ACHN (cell line): Measurements from ENCODE around the gene PRKN.

Experiments used
- DNase-seq: peaks from one replicate; pipeline ENCODE4 v3.0.0-alpha.2; 2015
- in situ Hi-C: cut with HindIII; loops from 2 replicates; pipeline ENCODE4 v1.10.0; 2017; ENCODE audit warnings: low sequenced_read_pairs, low pct_ligation_motif_present, low pct_unique_long_range_greater_than_20kb

The PRKN gene

GRCh38 chr6:162092816-162093502 lies 634.6 kb downstream of the PRKN start:
- no peak for DNase-seq
- in situ Hi-C loops = no loop called here

- DNase-seq = peak; percentile 97
- in situ Hi-C loops = no loop called here
Observed at GRCh38 chr6:162090734-162091133, 636.8 kb downstream of the PRKN start.

GRCh38 chr6:162088091-162088490 lies 639.5 kb downstream of the PRKN start:
- in situ Hi-C loops = no loop called here
- no peak for DNase-seq

- in situ Hi-C loops = no loop called here
- DNase-seq = no peak
Observed at GRCh38 chr6:162085561-162085960, 642.0 kb downstream of the PRKN start.

GRCh38 chr6:162082520-162082919 lies 645.0 kb downstream of the PRKN start:
- in situ Hi-C loops = no loop called here
- no peak for DNase-seq

GRCh38 chr6:162078667-162079066 lies 648.9 kb downstream of the PRKN start:
- in situ Hi-C loops = no loop called here
- no peak for DNase-seq

GRCh38 chr6:162078126-162078525 lies 649.4 kb downstream of the PRKN start:
- in situ Hi-C loops = no loop called here
- no peak for DNase-seq

GRCh38 chr6:162076816-162077215 lies 650.8 kb downstream of the PRKN start:
- in situ Hi-C loops = no loop called here
- no peak for DNase-seq

- no peak for DNase-seq
- in situ Hi-C loops = no loop called here
Observed at GRCh38 chr6:162074641-162075275, 652.8 kb downstream of the PRKN start.

GRCh38 chr6:162070639-162071038 lies 656.9 kb downstream of the PRKN start:
- no peak for DNase-seq
- in situ Hi-C loops = no loop called here

GRCh38 chr6:162069995-162070394 lies 657.6 kb downstream of the PRKN start:
- in situ Hi-C loops = no loop called here
- no peak for DNase-seq

- no peak for DNase-seq
- in situ Hi-C loops = no loop called here
Observed at GRCh38 chr6:162068340-162068739, 659.2 kb downstream of the PRKN start.

- in situ Hi-C loops = no loop called here
- DNase-seq = no peak
Observed at GRCh38 chr6:162063666-162064065, 663.9 kb downstream of the PRKN start.

GRCh38 chr6:162058281-162058875 lies 669.2 kb downstream of the PRKN start:
- in situ Hi-C loops = no loop called here
- DNase-seq = peak; percentile 95

- DNase-seq = peak; percentile 97
- in situ Hi-C loops = no loop called here
Observed at GRCh38 chr6:162056745-162057144, 670.8 kb downstream of the PRKN start.

- DNase-seq = no peak
- in situ Hi-C loops = no loop called here
Observed at GRCh38 chr6:162056061-162056460, 671.5 kb downstream of the PRKN start.

- DNase-seq = peak; percentile 8
- in situ Hi-C loops = no loop called here
Observed at GRCh38 chr6:162055365-162055764, 672.2 kb downstream of the PRKN start.

GRCh38 chr6:162053084-162053483 lies 674.5 kb downstream of the PRKN start:
- no peak for DNase-seq
- in situ Hi-C loops = no loop called here

- in situ Hi-C loops = no loop called here
- no peak for DNase-seq
Observed at GRCh38 chr6:162050579-162050978, 677.0 kb downstream of the PRKN start.

- no peak for DNase-seq
- in situ Hi-C loops = no loop called here
Observed at GRCh38 chr6:162046324-162046723, 681.2 kb downstream of the PRKN start.
